GM12891 (cell line): ENCODE results near the gene RAB25.

ENCODE experiments used
- POLR2A ChIP-seq: IDR thresholded peaks from 2 replicates; pipeline ENCODE4 v1.6.1; 2011; ENCODE audit warnings: low read depth, low read length, control low read depth
- POLR2AphosphoS5 ChIP-seq: IDR thresholded peaks from 2 replicates; pipeline ENCODE4 v1.6.1; 2011; ENCODE audit warnings: low read depth, low read length, control low read depth
- POU2F2 ChIP-seq: IDR thresholded peaks from 2 replicates; pipeline ENCODE4 v1.6.1; 2011; ENCODE audit warnings: low read depth, mild to moderate bottlenecking, control low read depth, low read length, moderate library complexity

GRCh38 chr1:156055281-156056048, 5.5 kb upstream of the RAB25 start:
- TF ChIP-seq POLR2AphosphoS5 = no peak
- TF ChIP-seq POLR2A = no peak
- no peak for TF ChIP-seq POU2F2
